HG02763 (cell line): Measurements from ENCODE around the gene CTRB2.
"Not testable (repeated sequence)": the region's sequence is repeated elsewhere in the genome, so short reads cannot be mapped to it uniquely, and the experiment has no call there.

Experiments used
- ATAC-seq: cut with Tn5 transposase; IDR thresholded peaks from one replicate; pipeline ENCODE4 v1.9.1; 2021; ENCODE audit warnings: mild to moderate bottlenecking, moderate library complexity; ENCODE audit not compliant: unreplicated experiment

CTRB2 gene

GRCh38 chr16:75205961-75206748 is 806 bp downstream of the CTRB2 start:
- not testable (repeated sequence) for ATAC-seq

- ATAC-seq = not testable (repeated sequence)
Observed at GRCh38 chr16:75205438-75205837, 1.5 kb downstream of the CTRB2 start.

- ATAC-seq = not testable (repeated sequence)
Observed at GRCh38 chr16:75204905-75205304, 2.1 kb downstream of the CTRB2 start.

GRCh38 chr16:75204410-75204758 is 2.6 kb downstream of the CTRB2 start:
- ATAC-seq = no peak

GRCh38 chr16:75203667-75204409 is 3.1 kb downstream of the CTRB2 start:
- ATAC-seq = no peak

- ATAC-seq = no peak
Observed at GRCh38 chr16:75203096-75203495, 3.9 kb downstream of the CTRB2 start.

- ATAC-seq = no peak
Observed at GRCh38 chr16:75202069-75202590, 4.8 kb downstream of the CTRB2 start.

- ATAC-seq = no peak
Observed at GRCh38 chr16:75198135-75198600, 8.8 kb downstream of the CTRB2 start.

GRCh38 chr16:75197522-75198134 is 9.3 kb downstream of the CTRB2 start:
- ATAC-seq = no peak

GRCh38 chr16:75196836-75197235 is 10.1 kb downstream of the CTRB2 start:
- ATAC-seq = no peak

- no peak for ATAC-seq
Observed at GRCh38 chr16:75195811-75196790, 10.9 kb downstream of the CTRB2 start.

GRCh38 chr16:75193730-75194444 is 13.1 kb downstream of the CTRB2 start:
- ATAC-seq = no peak

GRCh38 chr16:75193265-75193650 is 13.7 kb downstream of the CTRB2 start:
- no peak for ATAC-seq

- ATAC-seq = no peak
Observed at GRCh38 chr16:75192606-75193264, 14.2 kb downstream of the CTRB2 start.

GRCh38 chr16:75189638-75190245 is 17.2 kb downstream of the CTRB2 start:
- ATAC-seq = no peak

- ATAC-seq = no peak
Observed at GRCh38 chr16:75188832-75189477, 18.0 kb downstream of the CTRB2 start.

- no peak for ATAC-seq
Observed at GRCh38 chr16:75181630-75182029, 25.3 kb downstream of the CTRB2 start.

- ATAC-seq = no peak
Observed at GRCh38 chr16:75179208-75179607, 27.8 kb downstream of the CTRB2 start.
